Gastroesophageal sphincter (tissue), 4 donors: ENCODE results near the gene CENPM. TPM values are rescaled to one million over a fixed set of nuclear protein-coding genes. Genes with fewer than 3 reads are reported as not detected.

Experiments
- ATAC-seq: fragments of 150-250 bp; one replicate; pipeline ENCODE4 v1.9.1; 2016; ENCODE audit warnings: mild to moderate bottlenecking, moderate library complexity
- H3K27ac ChIP-seq, 4 donors: fragments of 200-600 bp; sonication (generic) in 3 of 4; 1 replicate in 3 of 4; 2 replicates in 1 of 4; pipeline ENCODE4 v1.5.1; 2016 to 2019
- H3K27me3 ChIP-seq: fragments of 200-600 bp; sonication (generic); one replicate; pipeline ENCODE4 v1.5.1; 2019
- H3K36me3 ChIP-seq, 2 donors: fragments of 200-600 bp; sonication (generic); one replicate each; pipeline ENCODE4 v1.5.1; 2019; ENCODE audit warnings: control low read depth in 1 of 2
- H3K4me1 ChIP-seq, 3 donors: fragments of 200-600 bp; sonication (generic); 1 replicate in 2 of 3; 2 replicates in 1 of 3; pipeline ENCODE4 v1.5.1; 2016 to 2019; ENCODE audit warnings: control low read depth in 2 of 3
- H3K4me3 ChIP-seq, 2 donors: fragments of 200-600 bp; sonication (generic); one replicate each; pipeline ENCODE4 v1.5.1; 2019; ENCODE audit warnings: mild to moderate bottlenecking in 1 of 2, moderate library complexity in 1 of 2
- H3K9me3 ChIP-seq, 3 donors: fragments of 200-600 bp; sonication (generic); one replicate each; pipeline ENCODE4 v1.5.1; 2017 to 2019; ENCODE audit warnings: control low read depth in 2 of 3
- EP300 ChIP-seq: sonication (generic); formaldehyde crosslinking; IDR thresholded peaks from one replicate; pipeline ENCODE4 v1.6.1; 2017; ENCODE audit warnings: antibody characterized with exemption, mild to moderate bottlenecking
- POLR2A ChIP-seq, 2 donors: fragments of 450-650 bp; IDR thresholded peaks; one replicate each; pipeline ENCODE4 v1.6.1; 2017; ENCODE audit warnings: antibody characterized with exemption in 2 of 2, mild to moderate bottlenecking in 2 of 2, moderate library complexity in 1 of 2
- POLR2AphosphoS5 ChIP-seq: sonication (generic); formaldehyde crosslinking; IDR thresholded peaks from one replicate; pipeline ENCODE4 v1.6.1; 2017; ENCODE audit warnings: antibody characterized with exemption
- WGBS, 2 donors: methylation state at CpG; one replicate each; pipeline ENCODE4 v1.1.5; 2018; ENCODE audit warnings: low coverage in 1 of 2; 5-methylcytosine and 5-hydroxymethylcytosine counted together
- total RNA-seq, 4 donors: library from RNA; depleted of rRNA; stranded (reverse); fragments of >200 nt; gene quantifications; one replicate each; pipeline ENCODE4 v1.1.0, GENCODE V29; 2016
- TF ChIP-seq, protein P1 (sequence below), 4 experiments: fragments of 200-600 bp in 2 of 4; fragments of 450-650 bp in 2 of 4; sonication (generic) in 1 of 4; IDR thresholded peaks; one replicate each; pipeline ENCODE4 v1.5.1; 2017 to 2019; ENCODE audit warnings: antibody characterized with exemption in 4 of 4, mild to moderate bottlenecking in 2 of 4, moderate library complexity in 2 of 4

The CENPM gene
- total RNA-seq, 4 donors from 2014 or later = 1.9 to 3.4 TPM; not detected in 2

DNA sequence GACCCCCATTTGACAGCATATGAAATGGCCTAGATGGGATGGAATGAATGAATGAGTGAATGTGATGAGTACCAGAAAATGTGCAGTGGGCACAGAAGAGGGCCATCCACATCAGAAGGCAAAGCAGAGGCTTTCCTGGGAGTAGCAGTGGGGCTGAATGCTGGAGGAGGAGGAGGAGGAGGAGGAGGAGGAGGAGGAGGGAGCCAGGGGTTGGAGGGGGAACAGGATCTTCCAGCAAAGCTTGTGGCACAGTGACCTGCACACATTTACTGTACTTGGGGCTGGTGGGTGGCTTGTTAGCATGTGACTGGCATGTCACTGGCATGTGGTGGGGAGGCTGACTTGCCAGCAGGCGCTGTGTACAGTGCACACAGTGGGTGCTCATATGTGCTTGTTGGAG is 31.8 kb upstream of the CENPM start:
- H3K36me3 ChIP-seq = no peaks in the 10 kb centered on the region
- WGBS, 2 donors = 83 to 100% methylated on average over 1 of the region's 1 CpG
- peaks cover 47% of the 10 kb centered on the region for H3K27me3 ChIP-seq
- TF ChIP-seq, protein P1, sequence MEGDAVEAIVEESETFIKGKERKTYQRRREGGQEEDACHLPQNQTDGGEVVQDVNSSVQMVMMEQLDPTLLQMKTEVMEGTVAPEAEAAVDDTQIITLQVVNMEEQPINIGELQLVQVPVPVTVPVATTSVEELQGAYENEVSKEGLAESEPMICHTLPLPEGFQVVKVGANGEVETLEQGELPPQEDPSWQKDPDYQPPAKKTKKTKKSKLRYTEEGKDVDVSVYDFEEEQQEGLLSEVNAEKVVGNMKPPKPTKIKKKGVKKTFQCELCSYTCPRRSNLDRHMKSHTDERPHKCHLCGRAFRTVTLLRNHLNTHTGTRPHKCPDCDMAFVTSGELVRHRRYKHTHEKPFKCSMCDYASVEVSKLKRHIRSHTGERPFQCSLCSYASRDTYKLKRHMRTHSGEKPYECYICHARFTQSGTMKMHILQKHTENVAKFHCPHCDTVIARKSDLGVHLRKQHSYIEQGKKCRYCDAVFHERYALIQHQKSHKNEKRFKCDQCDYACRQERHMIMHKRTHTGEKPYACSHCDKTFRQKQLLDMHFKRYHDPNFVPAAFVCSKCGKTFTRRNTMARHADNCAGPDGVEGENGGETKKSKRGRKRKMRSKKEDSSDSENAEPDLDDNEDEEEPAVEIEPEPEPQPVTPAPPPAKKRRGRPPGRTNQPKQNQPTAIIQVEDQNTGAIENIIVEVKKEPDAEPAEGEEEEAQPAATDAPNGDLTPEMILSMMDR (IDR thresholded peaks at IDR 0.05) = no peak
- TF ChIP-seq POLR2A (IDR thresholded peaks at IDR 0.05) (no peak), POLR2AphosphoS5 (no peak), EP300 (no peak)
- no peaks in the 10 kb centered on the region for H3K9me3 ChIP-seq
- H3K4me1 ChIP-seq = peaks cover 0 to 16% (median 9%) of the 10 kb centered on the region in 3 donors
- no peak overlapping the region for H3K4me3 ChIP-seq
- H3K27ac ChIP-seq = no peak overlapping the region
- ATAC-seq = no peak

DNA sequence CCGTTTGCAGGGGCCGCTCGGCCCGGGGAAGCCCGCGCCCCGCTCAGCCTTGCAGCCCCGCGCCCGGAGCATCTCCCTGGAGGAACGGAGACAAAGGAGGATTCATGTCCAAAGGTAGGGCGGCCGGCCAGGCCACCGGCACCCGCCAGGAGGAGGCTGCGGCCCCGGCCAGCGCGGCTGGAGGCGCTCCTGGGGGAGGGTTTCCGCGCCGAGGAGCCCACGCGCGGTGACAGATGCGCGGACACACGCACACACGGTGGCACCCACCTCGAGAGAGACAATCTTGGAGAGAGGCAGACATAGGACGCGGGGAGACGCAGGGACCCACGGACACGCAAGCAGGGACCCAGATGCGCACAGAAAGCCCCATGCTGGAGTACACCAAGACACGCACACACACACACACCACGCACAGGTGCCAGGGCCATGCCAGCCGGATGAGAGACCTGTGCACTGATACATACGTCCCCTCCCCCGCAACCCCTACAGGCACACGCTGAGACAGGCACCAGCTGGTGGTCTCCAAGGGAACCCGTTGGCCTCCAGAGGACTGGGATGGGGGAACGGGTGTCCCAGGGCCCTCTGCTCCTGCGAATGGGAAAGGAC is 30.1 kb upstream of the CENPM start:
- no peak for ATAC-seq
- H3K9me3 ChIP-seq = no peaks in the 10 kb centered on the region
- H3K4me3 ChIP-seq = peak overlapping the region in 1 of 2 donors; percentile 54
- H3K36me3 ChIP-seq = no peaks in the 10 kb centered on the region
- no peak for TF ChIP-seq EP300
- H3K4me1 ChIP-seq = peaks cover 0 to 16% (median 9%) of the 10 kb centered on the region in 3 donors
- 3% methylated on average over 7 of the region's 46 CpGs; no CpG with 5 or more reads in 1 of the 2 donors for WGBS, 2 donors
- no peak overlapping the region for H3K27ac ChIP-seq
- H3K27me3 ChIP-seq = peaks cover 64% of the 10 kb centered on the region

DNA sequence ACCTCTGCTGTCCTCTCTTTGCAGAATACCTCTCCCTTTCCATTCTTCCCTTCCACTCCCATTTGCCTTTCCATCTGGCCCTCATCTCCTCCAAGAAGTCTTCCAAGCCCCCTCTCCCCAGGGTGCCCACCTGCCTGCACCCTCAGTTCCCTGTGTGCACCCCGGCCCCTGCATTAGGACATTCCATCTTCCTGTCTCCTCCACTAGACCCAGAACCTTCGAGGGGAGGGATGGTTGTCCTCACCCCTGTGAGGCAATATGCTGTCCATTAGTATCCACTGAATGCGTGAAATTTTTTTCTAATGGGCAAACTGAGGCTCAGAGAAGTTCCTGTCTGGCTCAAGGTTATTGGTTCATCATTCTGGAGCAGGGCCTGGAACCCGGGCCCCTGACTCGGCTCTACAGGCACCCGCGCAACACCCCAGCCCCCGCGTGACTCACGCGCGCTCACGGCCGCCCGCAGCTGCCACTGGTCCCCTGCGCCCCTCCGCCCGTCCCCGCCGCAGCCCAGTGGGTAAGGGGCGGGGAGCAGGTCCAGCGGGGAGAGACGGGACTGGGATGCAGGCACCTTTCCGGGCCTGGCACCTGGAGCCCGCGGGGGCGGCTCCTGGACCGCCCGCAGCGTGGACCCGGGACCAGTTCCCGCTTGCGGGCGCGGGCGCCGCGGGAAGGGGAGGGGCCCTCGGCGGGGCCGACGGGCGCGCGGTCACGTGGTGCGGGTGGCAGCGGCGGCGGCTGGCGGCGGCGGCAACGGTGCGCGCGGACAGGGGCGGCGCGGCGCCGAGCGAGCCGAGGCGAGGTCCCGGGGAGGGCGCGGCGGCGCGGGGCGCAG is 29.3 kb upstream of the CENPM start:
- no peak for TF ChIP-seq POLR2AphosphoS5
- no peaks in the 10 kb centered on the region for H3K9me3 ChIP-seq
- H3K36me3 ChIP-seq = no peaks in the 10 kb centered on the region
- peaks cover 71% of the 10 kb centered on the region for H3K27me3 ChIP-seq
- no peak overlapping the region for H3K27ac ChIP-seq
- ATAC-seq = peak; percentile 60
- peak overlapping the region in 1 of 2 donors; percentile 54 for H3K4me3 ChIP-seq
- H3K4me1 ChIP-seq = peaks cover 0 to 16% (median 9%) of the 10 kb centered on the region in 3 donors
- 36 to 50% methylated on average over 2 to 3 of the region's 72 CpGs for WGBS, 2 donors

DNA sequence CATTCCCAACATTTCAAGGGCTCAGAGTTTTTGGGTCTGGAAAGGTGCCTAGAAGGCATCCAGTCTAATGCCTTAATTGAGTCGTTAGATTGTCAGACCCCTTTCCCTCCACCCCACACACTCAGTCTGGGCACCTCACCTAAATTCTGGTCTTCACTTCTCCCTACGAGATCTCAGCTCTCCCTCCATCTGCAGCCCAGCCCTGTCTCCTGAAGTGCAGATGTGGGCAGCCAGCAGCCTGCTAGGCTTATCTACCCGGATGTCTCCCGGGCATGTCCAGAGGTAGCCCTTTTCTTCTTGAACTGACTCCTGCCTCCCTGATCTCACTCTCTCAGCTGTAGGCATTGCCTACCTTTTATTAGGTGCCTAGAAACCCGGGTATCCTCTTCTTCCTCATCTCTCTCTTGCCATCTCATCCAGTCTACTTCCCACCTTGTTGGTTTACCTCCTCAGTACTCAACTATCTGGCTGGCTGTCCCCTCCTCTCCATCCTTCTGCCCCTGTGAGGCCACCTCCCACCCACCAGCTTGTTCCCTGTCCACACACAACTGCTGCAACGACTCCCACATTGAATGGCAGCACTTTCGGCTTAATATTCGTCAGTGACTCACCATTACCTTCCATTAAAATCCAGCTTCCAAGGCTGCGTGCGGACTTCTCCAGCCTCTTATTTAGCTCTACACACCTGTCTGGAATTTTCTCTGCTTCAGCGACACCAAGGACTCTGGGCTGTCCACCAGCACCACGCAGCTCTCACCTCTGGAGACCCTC is 28.5 kb upstream of the CENPM start:
- no peaks in the 10 kb centered on the region for H3K9me3 ChIP-seq
- TF ChIP-seq POLR2A (IDR thresholded peaks at IDR 0.05) (no peak), POLR2AphosphoS5 (no peak), EP300 (no peak)
- TF ChIP-seq, protein P1 (IDR thresholded peaks at IDR 0.05) = no peak
- no peak overlapping the region for H3K27ac ChIP-seq
- H3K36me3 ChIP-seq = no peaks in the 10 kb centered on the region
- H3K4me1 ChIP-seq = peaks cover 0 to 16% (median 9%) of the 10 kb centered on the region in 3 donors
- peaks cover 79% of the 10 kb centered on the region for H3K27me3 ChIP-seq
- H3K4me3 ChIP-seq = no peak overlapping the region
- no peak for ATAC-seq
- WGBS, 2 donors = 53 to 72% methylated on average over 12 of the region's 12 CpGs

DNA sequence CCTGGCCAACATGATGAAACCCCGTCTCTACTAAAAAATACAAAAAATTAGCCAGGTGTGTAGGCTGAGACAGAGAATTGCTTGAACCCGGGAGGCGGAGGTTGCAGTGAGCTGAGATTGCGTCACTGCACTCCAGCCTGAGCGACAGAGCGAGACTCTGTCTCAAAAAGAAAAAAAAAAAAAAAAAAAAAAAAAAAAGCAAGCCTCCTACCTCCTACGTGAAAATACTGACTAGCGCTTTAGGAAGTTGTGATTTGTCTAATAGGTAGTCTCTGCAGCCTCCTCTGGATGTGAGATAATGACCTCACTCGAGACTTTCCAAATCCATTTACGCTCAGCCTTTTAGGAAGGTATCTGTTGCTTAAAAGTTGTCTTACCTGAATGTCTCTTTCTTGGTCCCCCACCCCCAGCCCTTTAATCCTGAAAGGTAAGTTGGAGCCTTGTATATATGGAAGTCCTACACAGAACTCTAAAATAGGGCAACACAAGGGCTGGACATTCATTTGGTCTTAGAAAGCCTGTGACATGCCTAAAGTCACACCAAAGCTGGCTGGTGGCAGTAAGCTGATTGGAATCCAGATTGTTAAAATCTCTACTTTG is 27.8 kb upstream of the CENPM start:
- 49 to 52% methylated on average over 5 to 7 of the region's 10 CpGs for WGBS, 2 donors
- no peaks in the 10 kb centered on the region for H3K9me3 ChIP-seq
- H3K4me1 ChIP-seq = peaks cover 0 to 16% (median 9%) of the 10 kb centered on the region in 3 donors
- no peaks in the 10 kb centered on the region for H3K36me3 ChIP-seq
- no peak for TF ChIP-seq EP300
- TF ChIP-seq POLR2A (IDR thresholded peaks at IDR 0.05) = no peak
- TF ChIP-seq, protein P1 (IDR thresholded peaks at IDR 0.05) = no peak
- TF ChIP-seq POLR2AphosphoS5 = no peak
- H3K27ac ChIP-seq = no peak overlapping the region
- peaks cover 85% of the 10 kb centered on the region for H3K27me3 ChIP-seq
- H3K4me3 ChIP-seq = no peak overlapping the region
- ATAC-seq = no peak
